Renal pelvis (tissue), 12 donors: ENCODE results near the gene CNN3. TPM values are rescaled to one million over a fixed set of nuclear protein-coding genes. Genes with fewer than 3 reads are reported as not detected.
A peak's percentile ranks its signal among the peaks of the same experiment; 100 is the strongest.

ENCODE experiments used
- DNase-seq: peaks from one replicate; pipeline ENCODE4 v3.0.0-alpha.2; 2013
- long read RNA-seq, 16 experiments: transcript quantifications; one replicate each; lab custom pipeline, GENCODE V29; 2026
- polyA plus RNA-seq, 3 donors: library from polyadenylated mRNA; unstranded; fragments of 120-200 nt; gene quantifications; one replicate each; pipeline ENCODE4 v1.2.1, GENCODE V29; 2013; ENCODE audit not compliant: insufficient read length in 3 of 3

CNN3 gene
- 100 to 1,000 TPM; 287 to 345 (median 328) TPM for polyA plus RNA-seq
- long read RNA-seq, donor 1, transcript CNN3-201 (7 exons, 2,165 nt), result major isoform, 122 of 143 reads
- long read RNA-seq, donor 1, partial matches to known transcripts, result 14 of 143 reads
- long read RNA-seq, donor 1, other reads (novel, unspliced or antisense), result 5 of 143 reads
- long read RNA-seq, donor 2, transcript CNN3-201 (7 exons, 2,165 nt), result major isoform, 139 of 168 reads
- long read RNA-seq, donor 2, partial matches to known transcripts, result 21 of 168 reads
- long read RNA-seq, donor 2, other reads (novel, unspliced or antisense), result 5 of 168 reads
- long read RNA-seq, donor 3, transcript CNN3-201 (7 exons, 2,165 nt), result major isoform, 151 of 192 reads
- long read RNA-seq, donor 3, partial matches to known transcripts, result 35 of 192 reads
- long read RNA-seq, donor 3, other reads (novel, unspliced or antisense), result 5 of 192 reads
- long read RNA-seq, donor 4, transcript CNN3-204 (3 exons, 568 nt), result minor isoform, 5 of 147 reads
- long read RNA-seq, donor 4, transcript CNN3-201 (7 exons, 2,165 nt), result major isoform, 131 of 147 reads
- long read RNA-seq, donor 4, partial matches to known transcripts, result 11 of 147 reads
- long read RNA-seq, donor 4, other reads (novel, unspliced or antisense), result 0 of 147 reads
- long read RNA-seq, donor 5, transcript CNN3-201 (7 exons, 2,165 nt), result major isoform, 97 of 119 reads
- long read RNA-seq, donor 5, partial matches to known transcripts, result 20 of 119 reads
- long read RNA-seq, donor 5, other reads (novel, unspliced or antisense), result 0 of 119 reads
- long read RNA-seq, donor 6, transcript CNN3-201 (7 exons, 2,165 nt), result major isoform, 102 of 131 reads
- long read RNA-seq, donor 6, partial matches to known transcripts, result 26 of 131 reads
- long read RNA-seq, donor 6, other reads (novel, unspliced or antisense), result 0 of 131 reads
- long read RNA-seq, donor 7, transcript CNN3-201 (7 exons, 2,165 nt), result major isoform, 193 of 285 reads
- long read RNA-seq, donor 7, partial matches to known transcripts, result 87 of 285 reads
- long read RNA-seq, donor 7, other reads (novel, unspliced or antisense), result 0 of 285 reads
- long read RNA-seq, donor 8, transcript CNN3-201 (7 exons, 2,165 nt), result major isoform, 82 of 101 reads
- long read RNA-seq, donor 8, partial matches to known transcripts, result 15 of 101 reads
- long read RNA-seq, donor 8, other reads (novel, unspliced or antisense), result 0 of 101 reads
- long read RNA-seq, donor 9, transcript CNN3-201 (7 exons, 2,165 nt), result major isoform, 159 of 188 reads
- long read RNA-seq, donor 9, partial matches to known transcripts, result 17 of 188 reads
- long read RNA-seq, donor 9, other reads (novel, unspliced or antisense), result 6 of 188 reads
- long read RNA-seq, donor 10, transcript CNN3-201 (7 exons, 2,165 nt), result major isoform, 79 of 117 reads
- long read RNA-seq, donor 10, partial matches to known transcripts, result 30 of 117 reads
- long read RNA-seq, donor 10, other reads (novel, unspliced or antisense), result 0 of 117 reads
- long read RNA-seq, donor 11, transcript CNN3-201 (7 exons, 2,165 nt), result major isoform, 115 of 158 reads
- long read RNA-seq, donor 11, partial matches to known transcripts, result 33 of 158 reads
- long read RNA-seq, donor 11, other reads (novel, unspliced or antisense), result 5 of 158 reads
- long read RNA-seq, donor 12, transcript CNN3-201 (7 exons, 2,165 nt), result major isoform, 134 of 157 reads
- long read RNA-seq, donor 12, partial matches to known transcripts, result 15 of 157 reads
- long read RNA-seq, donor 12, other reads (novel, unspliced or antisense), result 5 of 157 reads
- long read RNA-seq, donor 13, transcript CNN3-204 (3 exons, 568 nt), result minor isoform, 5 of 87 reads
- long read RNA-seq, donor 13, transcript CNN3-201 (7 exons, 2,165 nt), result major isoform, 64 of 87 reads
- long read RNA-seq, donor 13, partial matches to known transcripts, result 17 of 87 reads
- long read RNA-seq, donor 13, other reads (novel, unspliced or antisense), result 0 of 87 reads
- long read RNA-seq, donor 14, result 0 reads
- long read RNA-seq, donor 15, transcript CNN3-201 (7 exons, 2,165 nt), result major isoform, 124 of 136 reads
- long read RNA-seq, donor 15, partial matches to known transcripts, result 9 of 136 reads
- long read RNA-seq, donor 15, other reads (novel, unspliced or antisense), result 0 of 136 reads
- long read RNA-seq, donor 16, transcript CNN3-201 (7 exons, 2,165 nt), result major isoform, 144 of 173 reads
- long read RNA-seq, donor 16, partial matches to known transcripts, result 26 of 173 reads
- long read RNA-seq, donor 16, other reads (novel, unspliced or antisense), result 0 of 173 reads

- peak; percentile 92 for DNase-seq
Observed at GRCh38 chr1:94926915-94927404, at the start of gene CNN3. CNN3 (minus strand) TSS chr1:94927110; CDS start chr1:94926894, 216 bp downstream.

- DNase-seq, result no peak
Observed at GRCh38 chr1:94974824-94975223, 47.9 kb upstream of the CNN3 start.

- DNase-seq, result no peak
Observed at GRCh38 chr1:94974241-94974640, 47.3 kb upstream of the CNN3 start.

- DNase-seq, result no peak
Observed at GRCh38 chr1:94973309-94973922, 46.5 kb upstream of the CNN3 start.

GRCh38 chr1:94971491-94971924, 44.6 kb upstream of the CNN3 start:
- no peak for DNase-seq

GRCh38 chr1:94970783-94971182, 43.9 kb upstream of the CNN3 start:
- no peak for DNase-seq

- DNase-seq, result no peak
Observed at GRCh38 chr1:94969137-94969536, 42.2 kb upstream of the CNN3 start.

- no peak for DNase-seq
Observed at GRCh38 chr1:94966033-94966432, 39.1 kb upstream of the CNN3 start.

GRCh38 chr1:94963864-94964263, 37.0 kb upstream of the CNN3 start:
- no peak for DNase-seq

GRCh38 chr1:94962409-94963265, 35.7 kb upstream of the CNN3 start:
- no peak for DNase-seq

- DNase-seq, result no peak
Observed at GRCh38 chr1:94961988-94962387, 35.1 kb upstream of the CNN3 start.

GRCh38 chr1:94961582-94961981, 34.7 kb upstream of the CNN3 start:
- DNase-seq, result no peak

GRCh38 chr1:94958081-94958480, 31.2 kb upstream of the CNN3 start:
- no peak for DNase-seq

GRCh38 chr1:94955767-94956632, 29.1 kb upstream of the CNN3 start:
- DNase-seq, result no peak

GRCh38 chr1:94954263-94955220, 27.6 kb upstream of the CNN3 start:
- no peak for DNase-seq

GRCh38 chr1:94953746-94954145, 26.8 kb upstream of the CNN3 start:
- DNase-seq, result no peak
